A673 (cell line): ENCODE results near the gene DOCK8. TPM values are rescaled to one million over a fixed set of nuclear protein-coding genes. Genes with fewer than 3 reads are reported as not detected.
"Not testable (repeated sequence)": the region's sequence is repeated elsewhere in the genome, so short reads cannot be mapped to it uniquely, and the experiment has no call there.

ENCODE experiments used
- BruUV-seq: library from RNA; stranded (reverse); fragments of 400-500 nt; replicated peaks from 2 replicates; lab custom pipeline; 2021; lab: Mats Ljungman, UMichigan
- CTCF ChIA-PET: fragments of 300-600 bp; sonication (Branson Sonifier 250); formaldehyde crosslinking; loops from one replicate; lab custom pipeline; 2022; ENCODE audit warnings: antibody characterized with exemption; lab: Charles Lee
- POLR2A ChIA-PET: fragments of 300-600 bp; sonication (Branson Sonifier 250); formaldehyde crosslinking; loops from one replicate; lab custom pipeline; 2022; ENCODE audit warnings: antibody characterized with exemption; ENCODE audit not compliant: low non-redundant PET; lab: Charles Lee
- DNase-seq: peaks from one replicate; pipeline ENCODE4 v3.0.0-alpha.2; 2015; ENCODE audit warnings: low spot score
- H3K27ac ChIP-seq: fragments of 200-600 bp; sonication (generic); 2 replicates; pipeline ENCODE4 v1.5.1; 2016; ENCODE audit warnings: mixed run types, low read depth, mild to moderate bottlenecking, mixed read lengths, antibody characterized with exemption, low read length; ENCODE audit not compliant: poor library complexity, severe bottlenecking
- H3K27me3 ChIP-seq: fragments of 200-600 bp; sonication (generic); replicated peaks from 2 replicates; pipeline ENCODE4 v1.6.1; 2017; ENCODE audit warnings: mixed run types, low read depth, mild to moderate bottlenecking, mixed read lengths, antibody characterized with exemption, low read length; ENCODE audit not compliant: insufficient read depth, poor library complexity
- H3K36me3 ChIP-seq: fragments of 200-600 bp; sonication (generic); 2 replicates; pipeline ENCODE4 v1.6.1; 2016; ENCODE audit warnings: mixed run types, mild to moderate bottlenecking, mixed read lengths, antibody characterized with exemption, low read length; ENCODE audit not compliant: insufficient read depth, poor library complexity, severe bottlenecking
- H3K4me1 ChIP-seq: fragments of 200-600 bp; sonication (generic); 2 replicates; pipeline ENCODE4 v1.6.1; 2017; ENCODE audit warnings: mixed run types, mild to moderate bottlenecking, mixed read lengths, antibody characterized with exemption, low read length; ENCODE audit not compliant: insufficient read depth, poor library complexity, severe bottlenecking
- H3K4me3 ChIP-seq: fragments of 200-600 bp; sonication (generic); 2 replicates; pipeline ENCODE4 v1.5.1; 2016; ENCODE audit warnings: low read depth, mixed run types, mild to moderate bottlenecking, mixed read lengths, low read length; ENCODE audit not compliant: poor library complexity, severe bottlenecking
- H3K9me3 ChIP-seq: fragments of 200-600 bp; sonication (generic); 2 replicates; pipeline ENCODE4 v1.6.1; 2016; ENCODE audit warnings: mixed run types, low read depth, mild to moderate bottlenecking, mixed read lengths, antibody characterized with exemption, low read length; ENCODE audit not compliant: poor library complexity, severe bottlenecking
- EZH2 ChIP-seq: fragments of 200-600 bp; sonication (generic); IDR thresholded peaks from 2 replicates; pipeline ENCODE4 v1.6.1; 2017; ENCODE audit warnings: borderline replicate concordance, low read depth, mild to moderate bottlenecking, mixed read lengths, antibody characterized with exemption, low read length; ENCODE audit not compliant: poor library complexity, severe bottlenecking
- intact Hi-C: fragments of 100-400 bp; cut with micrococcal nuclease; formaldehyde crosslinking; loops from one replicate; pipeline ENCODE4 v1.10.0; 2022; ENCODE audit not compliant: unreplicated experiment
- total RNA-seq: library from RNA; stranded (reverse); gene quantifications from 2 replicates; pipeline ENCODE4 v1.2.3, GENCODE V29; 2021
- TF ChIP-seq, protein P1 (sequence below): fragments of 300-800, 200-600 bp; sonication (generic); conservative IDR thresholded peaks from 2 replicates; pipeline ENCODE4 v1.5.1; 2017; ENCODE audit warnings: low read depth, mild to moderate bottlenecking, antibody characterized with exemption, low read length, moderate library complexity, mixed read lengths

The DOCK8 gene
- total RNA-seq, 1 experiment from 2014 or later: not detected

DNA sequence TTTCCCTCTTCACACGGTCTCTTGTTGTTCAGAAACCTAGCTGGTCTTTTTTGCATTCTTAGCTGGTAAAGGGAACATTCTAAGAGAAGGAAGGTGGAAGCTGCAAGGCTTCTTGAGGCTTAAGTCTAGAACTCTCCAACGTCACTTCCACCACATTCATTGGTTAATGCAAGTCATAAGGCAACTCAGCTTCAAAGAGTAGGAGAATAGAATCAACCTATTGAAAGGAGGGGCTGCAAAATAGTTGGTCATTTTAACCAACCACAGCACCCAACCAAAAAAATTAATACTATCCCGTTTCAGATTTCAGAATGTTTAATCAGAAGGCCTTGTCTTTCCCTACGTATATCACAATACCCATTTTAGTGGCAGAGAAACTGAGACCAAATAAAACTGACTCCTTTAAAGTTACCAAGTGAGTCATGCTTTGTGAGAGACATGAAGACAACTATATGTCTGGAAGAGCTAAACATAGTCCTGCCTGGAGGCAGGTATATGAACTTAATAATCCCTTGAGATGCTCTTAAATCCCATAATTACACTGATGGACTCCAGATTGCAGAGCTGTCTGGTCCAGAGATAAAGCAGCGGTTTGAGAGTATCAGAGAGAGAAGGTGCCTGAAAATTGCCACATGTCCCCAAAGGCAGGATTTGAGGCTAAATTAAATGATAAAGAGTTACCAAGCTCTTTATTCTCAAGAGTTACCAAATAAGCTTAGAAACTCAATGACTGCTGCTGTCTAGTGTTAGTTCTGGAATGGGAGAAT, 14.4 kb downstream of the DOCK8 start:
- POLR2A ChIA-PET: no interaction called here
- no TSS peak for BruUV-seq
- Histone ChIP-seq H3K4me3 (no peak overlapping the region), H3K4me1 (no peaks in the 10 kb centered on the region), H3K27ac (no peak overlapping the region), H3K27me3 (peaks cover 39% of the 10 kb centered on the region), H3K36me3 (no peaks in the 10 kb centered on the region), H3K9me3 (no peaks in the 10 kb centered on the region)
- CTCF ChIA-PET: no interaction called here
- intact Hi-C loops: no loop called here
- no peak for DNase-seq
- no peak for TF ChIP-seq EZH2
- TF ChIP-seq, protein P1, sequence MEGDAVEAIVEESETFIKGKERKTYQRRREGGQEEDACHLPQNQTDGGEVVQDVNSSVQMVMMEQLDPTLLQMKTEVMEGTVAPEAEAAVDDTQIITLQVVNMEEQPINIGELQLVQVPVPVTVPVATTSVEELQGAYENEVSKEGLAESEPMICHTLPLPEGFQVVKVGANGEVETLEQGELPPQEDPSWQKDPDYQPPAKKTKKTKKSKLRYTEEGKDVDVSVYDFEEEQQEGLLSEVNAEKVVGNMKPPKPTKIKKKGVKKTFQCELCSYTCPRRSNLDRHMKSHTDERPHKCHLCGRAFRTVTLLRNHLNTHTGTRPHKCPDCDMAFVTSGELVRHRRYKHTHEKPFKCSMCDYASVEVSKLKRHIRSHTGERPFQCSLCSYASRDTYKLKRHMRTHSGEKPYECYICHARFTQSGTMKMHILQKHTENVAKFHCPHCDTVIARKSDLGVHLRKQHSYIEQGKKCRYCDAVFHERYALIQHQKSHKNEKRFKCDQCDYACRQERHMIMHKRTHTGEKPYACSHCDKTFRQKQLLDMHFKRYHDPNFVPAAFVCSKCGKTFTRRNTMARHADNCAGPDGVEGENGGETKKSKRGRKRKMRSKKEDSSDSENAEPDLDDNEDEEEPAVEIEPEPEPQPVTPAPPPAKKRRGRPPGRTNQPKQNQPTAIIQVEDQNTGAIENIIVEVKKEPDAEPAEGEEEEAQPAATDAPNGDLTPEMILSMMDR: no peak

DNA sequence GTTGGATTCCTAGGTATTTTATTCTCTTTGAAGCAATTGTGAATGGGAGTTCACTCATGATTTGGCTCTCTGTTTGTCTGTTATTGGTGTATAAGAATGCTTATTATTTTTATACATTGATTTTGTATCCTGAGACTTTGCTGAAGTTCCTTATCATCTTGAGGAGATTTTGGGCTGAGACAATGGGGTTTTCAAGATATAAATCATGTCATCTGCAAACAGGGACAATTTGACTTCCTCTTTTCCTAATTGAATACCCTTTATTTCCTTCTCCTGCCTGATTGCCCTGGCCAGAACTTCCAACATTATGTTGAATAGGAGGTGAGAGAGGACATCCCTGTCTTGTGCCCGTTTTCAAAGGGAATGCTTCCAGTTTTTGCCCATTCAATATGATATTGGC, 17.0 kb downstream of the DOCK8 start:
- H3K36me3 ChIP-seq, BruUV-seq, H3K4me3 ChIP-seq, DNase-seq, H3K27ac ChIP-seq, H3K4me1 ChIP-seq, POLR2A ChIA-PET, intact Hi-C loops, H3K9me3 ChIP-seq, CTCF ChIA-PET: not testable (repeated sequence)
- peaks cover 15% of the 10 kb centered on the region for H3K27me3 ChIP-seq

DNA sequence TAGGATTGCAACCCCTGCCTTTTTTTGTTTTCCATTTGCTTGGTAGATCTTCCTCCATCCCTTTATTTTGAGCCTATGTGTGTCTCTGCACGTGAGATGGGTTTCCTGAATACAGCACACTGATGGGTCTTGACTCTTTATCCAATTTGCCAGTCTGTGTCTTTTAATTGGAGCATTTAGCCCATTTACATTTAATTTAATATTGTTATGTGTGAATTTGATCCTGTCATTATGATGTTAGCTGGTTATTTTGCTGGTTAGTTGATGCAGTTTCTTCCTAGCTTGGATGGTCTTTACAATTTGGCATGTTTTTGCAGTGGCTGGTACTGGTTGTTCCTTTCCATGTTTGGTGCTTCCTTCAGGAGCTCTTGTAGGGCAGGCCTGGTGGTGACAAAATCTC, 19.0 kb downstream of the DOCK8 start:
- BruUV-seq, intact Hi-C loops, CTCF ChIA-PET, H3K4me1 ChIP-seq, H3K4me3 ChIP-seq, H3K27ac ChIP-seq, DNase-seq, POLR2A ChIA-PET, H3K9me3 ChIP-seq, H3K36me3 ChIP-seq: not testable (repeated sequence)
- H3K27me3 ChIP-seq: peaks cover 11% of the 10 kb centered on the region

DNA sequence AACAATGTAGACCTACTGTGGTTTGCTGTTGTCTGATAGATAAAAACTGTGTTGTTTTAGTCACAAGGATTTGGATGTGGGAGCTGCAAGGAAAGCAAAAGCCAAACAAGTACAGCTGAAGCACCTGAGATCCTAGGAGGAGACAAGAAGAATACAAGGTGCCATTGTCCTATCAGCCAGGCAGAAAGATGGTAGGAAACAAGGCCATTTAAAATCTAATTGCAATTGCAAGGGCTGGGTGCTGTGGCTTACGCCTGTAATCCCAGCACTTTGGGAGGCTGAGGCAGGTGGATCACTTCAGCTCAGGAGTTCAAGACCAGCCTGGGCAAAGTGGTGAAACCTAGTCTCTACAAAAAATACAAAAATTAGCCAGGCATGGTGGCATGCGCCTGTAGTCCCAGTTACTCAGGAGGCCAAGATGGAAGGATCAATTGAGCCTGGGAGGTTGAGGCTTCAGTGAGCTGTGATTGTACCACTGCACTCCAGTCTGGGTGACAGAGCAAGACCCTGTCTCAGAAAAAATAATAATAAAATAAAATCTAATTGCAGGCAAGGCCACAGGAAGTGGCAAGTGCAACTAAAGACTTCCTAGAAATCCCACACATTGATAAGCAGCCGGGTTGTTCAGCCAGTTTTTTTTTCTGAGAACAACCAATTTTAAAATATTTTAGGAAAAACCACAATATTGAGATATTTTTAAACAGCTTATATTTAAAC, 22.6 kb downstream of the DOCK8 start:
- CTCF ChIA-PET: no interaction called here
- TF ChIP-seq EZH2: no peak
- TF ChIP-seq, protein P1: no peak
- H3K4me1 ChIP-seq: no peaks in the 10 kb centered on the region
- H3K27me3 ChIP-seq: peaks cover 40% of the 10 kb centered on the region
- no peak overlapping the region for H3K27ac ChIP-seq
- H3K9me3 ChIP-seq: no peaks in the 10 kb centered on the region
- POLR2A ChIA-PET: no interaction called here
- H3K36me3 ChIP-seq: no peaks in the 10 kb centered on the region
- BruUV-seq: no TSS peak
- H3K4me3 ChIP-seq: no peak overlapping the region
- DNase-seq: no peak
- intact Hi-C loops: no loop called here
